ENCODE data around the gene SPATS2L.

DNA sequence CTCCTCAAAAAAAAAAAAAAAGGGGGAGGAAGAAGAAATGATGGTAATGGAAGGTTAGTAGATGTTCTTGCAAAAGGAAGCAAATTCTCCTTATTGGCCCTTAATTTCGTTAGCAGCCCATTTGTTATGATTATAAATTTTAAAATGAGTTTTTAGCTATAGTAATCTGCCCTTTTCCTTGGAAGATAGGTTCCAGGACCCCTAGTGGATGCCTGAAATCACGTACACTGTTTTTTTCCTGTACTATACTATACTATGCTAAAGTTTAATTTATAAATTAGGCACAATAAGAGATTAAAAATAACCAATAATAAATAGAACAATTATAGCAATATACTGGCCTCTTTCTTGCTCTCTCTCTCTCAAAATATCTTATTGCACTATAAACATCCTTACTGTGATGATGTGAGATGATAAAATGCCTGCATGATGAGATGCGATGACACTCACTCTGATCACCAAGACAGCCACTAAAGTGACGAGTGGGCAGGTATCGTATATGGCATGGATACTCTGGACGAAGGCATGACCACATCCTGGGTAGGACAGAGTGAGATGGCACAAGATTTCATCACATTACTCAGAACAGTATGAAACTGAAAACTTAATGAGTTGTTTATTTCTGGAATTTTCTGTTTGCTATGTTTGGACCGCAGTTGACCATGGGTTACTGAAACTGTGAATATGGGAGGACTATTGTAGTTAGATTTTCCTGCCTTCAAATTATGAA is 116.2 kb downstream of the SPATS2L start:
- no peak for TF ChIP-seq CTCF (IDR thresholded peaks at IDR 0.05; ENCODE audit: insufficient read depth, low read length, poor library complexity, severe bottlenecking)
- TF ChIP-seq EZH2phosphoT487 (conservative IDR thresholded peaks at IDR 0.05; ENCODE audit: low read length), result no peak
